ENCODE results near the gene MYH14.
"Not testable (repeated sequence)": the region's sequence is repeated elsewhere in the genome, so short reads cannot be mapped to it uniquely, and the experiment has no call there.

Gene MYH14

DNA sequence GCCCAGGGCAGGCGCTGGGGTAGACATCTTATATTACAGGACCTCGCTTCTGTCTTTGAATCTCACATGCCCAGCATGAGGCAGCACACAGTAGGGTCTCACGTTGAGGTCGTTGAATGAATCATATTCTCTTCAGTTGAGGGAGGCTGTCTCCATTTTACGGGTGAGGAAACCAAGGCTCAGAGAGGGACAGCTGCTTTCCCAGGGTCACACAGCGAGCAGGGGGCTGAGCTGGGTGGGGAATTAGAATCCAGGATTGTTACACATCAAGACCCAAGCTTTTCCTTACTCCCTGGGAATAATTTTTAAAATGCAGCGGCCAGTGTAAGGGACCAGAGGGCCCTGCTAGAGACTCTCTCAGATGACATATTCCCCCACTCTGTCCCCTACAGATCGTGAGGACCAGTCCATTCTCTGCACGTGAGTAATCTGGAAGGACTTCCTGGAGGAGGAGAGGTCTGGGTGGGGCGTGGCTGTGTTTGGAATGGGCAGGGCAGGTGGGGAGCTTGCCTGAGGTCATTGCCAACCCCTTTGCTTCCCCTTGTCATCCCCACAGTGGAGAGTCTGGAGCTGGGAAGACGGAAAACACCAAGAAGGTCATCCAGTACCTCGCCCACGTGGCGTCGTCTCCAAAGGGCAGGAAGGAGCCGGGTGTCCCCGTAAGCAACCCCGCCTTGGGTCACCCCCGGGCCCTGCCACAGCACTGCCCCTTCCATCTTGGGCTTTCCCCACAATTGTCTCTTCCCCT, 19.4 kb downstream of the MYH14 start:
- DNase-seq (ENCODE audit: low read depth), result no peak
- TF ChIP-seq, protein P1, sequence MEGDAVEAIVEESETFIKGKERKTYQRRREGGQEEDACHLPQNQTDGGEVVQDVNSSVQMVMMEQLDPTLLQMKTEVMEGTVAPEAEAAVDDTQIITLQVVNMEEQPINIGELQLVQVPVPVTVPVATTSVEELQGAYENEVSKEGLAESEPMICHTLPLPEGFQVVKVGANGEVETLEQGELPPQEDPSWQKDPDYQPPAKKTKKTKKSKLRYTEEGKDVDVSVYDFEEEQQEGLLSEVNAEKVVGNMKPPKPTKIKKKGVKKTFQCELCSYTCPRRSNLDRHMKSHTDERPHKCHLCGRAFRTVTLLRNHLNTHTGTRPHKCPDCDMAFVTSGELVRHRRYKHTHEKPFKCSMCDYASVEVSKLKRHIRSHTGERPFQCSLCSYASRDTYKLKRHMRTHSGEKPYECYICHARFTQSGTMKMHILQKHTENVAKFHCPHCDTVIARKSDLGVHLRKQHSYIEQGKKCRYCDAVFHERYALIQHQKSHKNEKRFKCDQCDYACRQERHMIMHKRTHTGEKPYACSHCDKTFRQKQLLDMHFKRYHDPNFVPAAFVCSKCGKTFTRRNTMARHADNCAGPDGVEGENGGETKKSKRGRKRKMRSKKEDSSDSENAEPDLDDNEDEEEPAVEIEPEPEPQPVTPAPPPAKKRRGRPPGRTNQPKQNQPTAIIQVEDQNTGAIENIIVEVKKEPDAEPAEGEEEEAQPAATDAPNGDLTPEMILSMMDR (conservative IDR thresholded peaks at IDR 0.05; ENCODE audit: low read depth, low read length), result no peak
- H3K4me3 ChIP-seq (ENCODE audit: low read length), result no peak overlapping the region

DNA sequence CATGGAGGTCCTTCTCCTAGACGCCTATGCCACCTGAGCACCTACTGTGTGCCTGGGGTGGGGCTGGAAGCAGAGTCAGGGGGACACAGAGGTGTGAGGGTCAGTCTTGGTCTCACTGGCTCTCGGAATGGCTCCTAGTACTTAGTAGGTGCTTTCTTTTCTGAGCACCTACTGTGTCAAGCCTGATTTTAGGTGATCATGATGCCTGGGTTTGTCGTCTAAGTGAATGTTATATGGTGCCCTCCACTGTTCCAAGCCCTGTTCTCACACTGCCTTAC, 20.0 kb downstream of the MYH14 start:
- TF ChIP-seq, protein P1 (conservative IDR thresholded peaks at IDR 0.05; ENCODE audit: low read depth, low read length), result no peak
- DNase-seq (ENCODE audit: low read depth), result no peak
- no peak overlapping the region for H3K4me3 ChIP-seq (ENCODE audit: low read length)

DNA sequence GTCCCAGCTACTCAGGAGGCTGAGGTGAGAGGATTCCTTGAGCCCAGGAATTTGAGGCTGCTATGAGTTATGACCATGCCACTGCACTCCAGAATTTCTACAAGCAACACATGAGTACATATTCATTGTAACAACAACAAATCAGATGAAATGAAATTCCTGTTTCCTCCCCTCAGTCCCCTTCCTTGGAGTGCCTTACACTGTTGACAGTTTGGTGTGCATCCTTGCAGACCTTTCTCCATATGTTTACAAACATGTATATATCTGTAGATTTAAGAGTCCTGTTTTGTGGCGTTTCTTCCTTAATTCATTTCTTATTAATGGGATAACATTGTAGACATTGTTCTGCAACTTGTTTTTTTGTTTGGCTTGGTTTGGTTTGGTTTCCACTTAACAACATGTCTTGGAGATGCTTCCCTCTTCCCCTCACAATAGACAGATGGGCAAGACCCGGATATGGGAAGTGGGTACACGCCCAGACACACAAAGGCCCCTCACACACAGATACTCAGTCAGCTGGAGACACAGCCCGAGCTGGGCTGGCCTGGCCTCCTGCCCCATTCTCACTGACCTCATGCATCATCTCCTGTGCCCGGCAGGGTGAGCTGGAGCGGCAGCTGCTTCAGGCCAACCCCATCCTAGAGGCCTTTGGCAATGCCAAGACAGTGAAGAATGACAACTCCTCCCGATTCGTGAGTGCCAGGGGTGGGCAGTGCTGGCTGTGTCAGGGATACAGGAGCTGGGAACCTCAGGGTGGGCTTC, 21.7 kb downstream of the MYH14 start:
- no peak overlapping the region for H3K4me3 ChIP-seq (ENCODE audit: low read length)
- TF ChIP-seq, protein P1 (conservative IDR thresholded peaks at IDR 0.05; ENCODE audit: low read depth, low read length), result no peak
- DNase-seq (ENCODE audit: low read depth), result no peak

DNA sequence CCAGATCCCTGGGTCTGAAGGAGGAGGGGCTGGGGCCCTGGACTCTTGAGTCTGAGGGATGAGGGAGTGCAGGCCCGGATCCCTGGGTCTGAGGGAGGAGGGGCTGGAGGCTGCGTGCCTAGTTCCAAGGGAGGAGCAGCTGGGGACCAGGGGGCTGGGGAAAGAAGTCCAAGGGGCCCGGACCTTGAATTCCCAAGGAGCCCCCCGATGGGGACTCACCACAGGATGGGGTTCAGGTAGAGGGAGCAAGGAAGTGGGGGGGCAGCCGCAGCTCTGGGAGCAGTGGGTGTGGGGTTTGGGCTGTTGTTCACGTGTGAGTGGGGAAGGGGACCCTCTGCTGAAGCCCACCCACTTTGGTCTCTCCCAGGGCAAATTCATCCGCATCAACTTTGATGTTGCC, 23.1 kb downstream of the MYH14 start:
- TF ChIP-seq, protein P1 (conservative IDR thresholded peaks at IDR 0.05; ENCODE audit: low read depth, low read length), result no peak
- no peak for DNase-seq (ENCODE audit: low read depth)
- H3K4me3 ChIP-seq (ENCODE audit: low read length), result no peak overlapping the region

DNA sequence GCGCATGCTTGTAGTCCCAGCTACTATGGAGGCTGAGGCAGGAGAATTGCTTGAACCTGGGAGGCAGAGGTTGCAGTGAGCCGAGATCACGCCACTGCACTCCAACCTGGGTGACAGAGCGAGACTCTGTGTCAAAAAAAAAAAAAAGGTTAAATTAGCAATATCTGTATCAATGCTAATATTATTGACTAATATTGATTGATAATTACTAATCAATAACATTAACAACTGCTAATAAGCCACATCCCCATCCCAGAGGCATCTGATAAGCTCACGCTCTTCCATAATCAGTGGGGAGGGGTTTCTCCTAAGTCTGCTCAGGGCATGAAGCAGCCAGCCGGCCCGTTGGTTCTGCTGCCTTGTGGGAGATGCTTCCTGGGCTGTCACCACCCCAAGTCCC, 24.7 kb downstream of the MYH14 start:
- not testable (repeated sequence) for DNase-seq (ENCODE audit: low read depth); H3K4me3 ChIP-seq (ENCODE audit: low read length)

DNA sequence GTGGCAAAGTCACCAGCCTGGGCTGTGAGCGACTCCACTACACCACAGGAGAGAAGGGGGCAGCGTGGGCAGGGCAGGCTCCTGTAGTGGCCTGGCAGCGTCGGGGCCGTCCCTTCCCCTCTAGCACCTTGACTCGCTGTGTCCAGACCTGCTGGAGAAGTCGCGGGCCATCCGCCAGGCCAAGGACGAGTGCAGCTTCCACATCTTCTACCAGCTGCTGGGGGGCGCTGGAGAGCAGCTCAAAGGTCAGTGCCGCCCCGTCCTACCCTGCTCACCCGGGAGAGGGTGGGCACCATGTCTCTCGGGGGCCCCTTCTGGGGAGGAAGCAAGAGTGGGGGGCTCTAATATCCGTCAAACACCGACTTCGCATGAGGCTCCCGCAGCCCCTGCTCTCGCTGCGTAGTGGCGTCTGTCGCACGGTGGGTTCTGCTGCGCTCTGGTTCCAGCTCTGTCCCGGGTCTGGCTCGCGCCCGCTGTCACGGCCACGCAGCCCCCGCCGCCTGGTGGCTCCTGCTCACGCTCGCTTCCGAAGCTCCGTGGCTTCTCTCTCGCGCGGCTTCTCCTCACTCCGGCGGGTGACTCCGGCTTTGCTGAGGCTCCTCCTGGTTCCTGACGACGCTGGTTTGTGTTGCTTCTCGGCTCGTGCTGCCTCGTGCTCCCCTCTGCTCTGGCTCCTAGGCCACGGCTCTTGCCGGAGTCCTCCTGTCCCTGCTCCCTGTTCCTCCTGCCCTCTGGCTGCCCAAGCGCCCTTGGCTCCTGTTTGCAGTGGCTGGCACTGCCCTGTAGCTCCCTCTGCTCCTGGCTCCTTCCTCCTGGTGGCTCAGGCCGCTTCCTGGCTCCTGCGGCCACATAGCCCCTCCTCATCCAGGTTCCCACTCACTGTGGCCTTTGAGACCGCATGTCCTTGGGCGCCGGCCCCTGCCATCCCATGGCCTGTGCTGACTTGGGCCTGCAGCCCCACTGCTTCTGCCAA, 27.2 kb downstream of the MYH14 start:
- TF ChIP-seq, protein P1 (conservative IDR thresholded peaks at IDR 0.05; ENCODE audit: low read depth, low read length), result peak; percentile 8
- H3K4me3 ChIP-seq (ENCODE audit: low read length), result no peak overlapping the region
- no peak for DNase-seq (ENCODE audit: low read depth)

DNA sequence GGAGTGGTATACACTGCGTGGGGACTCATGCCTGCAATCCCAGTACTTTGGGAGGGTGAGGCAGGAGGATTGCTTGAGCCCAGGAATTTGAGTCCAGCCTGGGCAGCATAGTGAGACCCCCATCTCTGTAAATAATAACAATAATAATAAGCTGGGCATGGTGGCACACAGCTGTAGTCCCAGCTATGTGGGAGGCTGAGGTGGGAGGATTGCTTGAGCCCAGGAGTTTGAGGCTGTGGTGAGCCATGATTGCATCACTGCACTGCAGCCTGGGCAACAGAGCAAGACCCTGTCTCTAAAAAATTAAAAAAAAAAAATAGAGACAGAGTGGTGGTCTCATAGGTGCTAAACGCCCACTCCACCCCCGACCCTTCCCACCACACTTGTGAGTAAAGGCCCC, 28.0 kb downstream of the MYH14 start:
- DNase-seq (ENCODE audit: low read depth); H3K4me3 ChIP-seq (ENCODE audit: low read length): not testable (repeated sequence)

Data from retinal pigment epithelial cell (primary cell).